K562 (cell line): ENCODE results near the gene SNX25. TPM values are rescaled to one million over a fixed set of nuclear protein-coding genes. Genes with fewer than 3 reads are reported as not detected.

Source experiments
- ATAC-seq: fragments of 200-7000 bp; cut with Tn5 transposase; 3 replicates; pipeline ENCODE4 v1.9.1; 2020; ENCODE audit warnings: moderate library complexity
- BruUV-seq: library from RNA; stranded (reverse); fragments of 400-500 nt; replicated peaks from 2 replicates; lab custom pipeline; 2021; lab: Mats Ljungman, UMichigan
- CTCF ChIA-PET: fragments of 300-600 bp; formaldehyde crosslinking; extraction: SDS; loops from one replicate; lab custom pipeline; 2021; ENCODE audit warnings: low intra/inter-chr PET ratio; lab: Yijun Ruan, JAX
- POLR2A ChIA-PET: fragments of 300-600, 350-650 bp; sonication (Branson Sonifier 250); formaldehyde crosslinking; extraction: SDS; loops from one replicate; lab custom pipeline; 2021; ENCODE audit warnings: antibody characterized with exemption, inconsistent platforms; lab: Yijun Ruan, JAX
- DNase-seq, 4 experiments: peaks; one replicate each; pipeline versions ENCODE4 v3.0.0 to v3.0.0-alpha.2; 2011 to 2018; ENCODE audit warnings: low spot score in 3 of 4, mixed read lengths in 3 of 4; ENCODE audit errors: extremely low read depth in 1 of 4
- FAIRE-seq: peaks from 2 replicates; lab custom pipeline; 2011; peaks lifted over from hg19 to GRCh38; lab: Jason Lieb, UNC
- H2AFZ ChIP-seq: 2 replicates; pipeline ENCODE4 v1.6.0; 2011; ENCODE audit warnings: low read depth, low read length, control low read depth, inconsistent platforms
- H3K27ac ChIP-seq: fragments of 200-600 bp; 3 replicates; pipeline ENCODE4 v1.8.0; 2011; ENCODE audit warnings: low read depth, mild to moderate bottlenecking, control low read depth, inconsistent platforms, low read length, moderate library complexity, mixed read lengths; ENCODE audit errors: extremely low read depth
- H3K27me3 ChIP-seq, 2 experiments: fragments of 300-600 bp in 1 of 2; 2 replicates in 1 of 2; 3 replicates in 1 of 2; pipeline versions ENCODE4 v1.6.0 to v1.8.0; 2011; ENCODE audit warnings: inconsistent platforms in 2 of 2, low read length in 2 of 2, mild to moderate bottlenecking in 1 of 2, mixed read lengths in 1 of 2, moderate library complexity in 1 of 2; ENCODE audit not compliant: control insufficient read depth in 2 of 2, insufficient read depth in 2 of 2
- H3K36me3 ChIP-seq: fragments of 300-600 bp; 3 replicates; pipeline ENCODE4 v1.8.0; 2011; ENCODE audit warnings: mild to moderate bottlenecking, low read length, inconsistent platforms; ENCODE audit not compliant: control insufficient read depth, insufficient read depth
- H3K4me1 ChIP-seq, 2 experiments: fragments of 200-600 bp in 1 of 2; replicated peaks in 1 of 2; 2 replicates in 1 of 2; 3 replicates in 1 of 2; pipeline versions ENCODE4 v1.5.1 to v1.8.0; 2011; ENCODE audit warnings: inconsistent platforms in 2 of 2, low read length in 2 of 2, mild to moderate bottlenecking in 1 of 2, mixed read lengths in 1 of 2, moderate library complexity in 1 of 2; ENCODE audit not compliant: control insufficient read depth in 2 of 2, insufficient read depth in 2 of 2
- H3K4me2 ChIP-seq: 2 replicates; pipeline ENCODE4 v1.6.1; 2011; ENCODE audit warnings: low read length, control low read depth, inconsistent platforms, mixed read lengths; ENCODE audit not compliant: insufficient read depth
- H3K4me3 ChIP-seq: fragments of 200-600 bp; sonication (generic), shearing (Covaris generic); 2 replicates; pipeline ENCODE4 v1.5.1; 2016; ENCODE audit warnings: control low read depth, inconsistent platforms
- H3K79me2 ChIP-seq: fragments of 200-600 bp; 3 replicates; pipeline ENCODE4 v1.8.0; 2011; ENCODE audit warnings: low read length, inconsistent platforms; ENCODE audit not compliant: control insufficient read depth, insufficient read depth
- H3K9ac ChIP-seq, 2 experiments: 2 replicates each; pipeline versions ENCODE4 v1.6.0 to v1.6.1; 2011; ENCODE audit warnings: low read depth in 2 of 2, low read length in 2 of 2, control low read depth in 1 of 2, inconsistent platforms in 1 of 2, mild to moderate bottlenecking in 1 of 2, mixed read lengths in 1 of 2; ENCODE audit not compliant: insufficient read depth in 1 of 2
- H3K9me1 ChIP-seq: one replicate; pipeline ENCODE4 v1.6.0; 2011; ENCODE audit warnings: inconsistent platforms, mild to moderate bottlenecking, low read length, moderate library complexity; ENCODE audit not compliant: control insufficient read depth, insufficient read depth
- H3K9me3 ChIP-seq: replicated peaks from 2 replicates; pipeline ENCODE4 v1.5.1; 2011; ENCODE audit warnings: low read depth, low read length, inconsistent platforms; ENCODE audit not compliant: control insufficient read depth, insufficient read depth
- H4K20me1 ChIP-seq: replicated peaks from 2 replicates; pipeline ENCODE4 v1.6.1; 2011; ENCODE audit warnings: low read length, inconsistent platforms, mixed read lengths; ENCODE audit not compliant: control insufficient read depth, insufficient read depth
- ELF2 ChIP-seq: fragments of 250-450 bp; sonication (Bioruptor Pico); IDR thresholded peaks from 2 replicates; pipeline ENCODE4 v1.5.0; 2021; ENCODE audit warnings: mild to moderate bottlenecking
- HMGN3 ChIP-seq: IDR thresholded peaks from 2 replicates; pipeline ENCODE4 v1.6.1; 2011; ENCODE audit warnings: borderline replicate concordance, low read depth, mild to moderate bottlenecking, mixed read lengths, low read length; ENCODE audit not compliant: insufficient read length; ENCODE audit errors: extremely low read depth
- MEF2A ChIP-seq: IDR thresholded peaks from 2 replicates; pipeline ENCODE4 v1.6.1; 2011; ENCODE audit warnings: low read depth, mild to moderate bottlenecking, low read length, moderate library complexity; ENCODE audit not compliant: control insufficient read depth
- RAD21 ChIP-seq, 2 experiments: fragments of 250-450 bp in 1 of 2; fragments of 450-650 bp in 1 of 2; sonication (Bioruptor Pico) in 1 of 2; formaldehyde crosslinking in 1 of 2; IDR thresholded peaks in 1 of 2; conservative IDR thresholded peaks in 1 of 2; 2 replicates each; pipeline versions ENCODE4 v1.4.0 to v1.8.0; 2020 to 2022; ENCODE audit warnings: mild to moderate bottlenecking in 2 of 2, moderate library complexity in 1 of 2
- SUPT5H ChIP-seq: fragments of 450-650 bp; IDR thresholded peaks from 2 replicates; pipeline ENCODE4 v1.6.1; 2016
- WGBS: fragments of 100-300 bp; shearing (Covaris generic); methylation state at CpG from one replicate; pipeline ENCODE4 v1.1.6; 2016; ENCODE audit warnings: low coverage, mixed read lengths; ENCODE audit not compliant: insufficient coverage; ENCODE audit errors: missing lambda C conversion rate; 5-methylcytosine and 5-hydroxymethylcytosine counted together
- in situ Hi-C: fragments of 300-500 bp; cut with MboI; formaldehyde crosslinking; loops from 4 replicates; pipeline ENCODE4 v1.15.0; 2018; ENCODE audit warnings: inconsistent platforms, mixed read lengths
- intact Hi-C: fragments of 100-400 bp; cut with micrococcal nuclease; formaldehyde crosslinking; loops from 2 replicates; pipeline ENCODE4 v1.14.2; 2022
- polyA plus RNA-seq, 8 experiments: library from polyadenylated mRNA; depleted of rRNA in 4 of 8; stranded (reverse) in 5 of 8; unstranded in 3 of 8; fragments of >200 nt; fragmentation: Nextera tagmentation in 2 of 8; fragmentation: Illumina TruSeq in 1 of 8; extraction: Ambion mirVana in 2 of 8; extraction: Trizol in 1 of 8; gene quantifications; 2 replicates each; pipeline versions ENCODE4 v1.2.1 to v1.2.3, GENCODE V29; 2011 to 2014; ENCODE audit warnings: inconsistent platforms in 1 of 8, missing spikeins in 1 of 8
- total RNA-seq, 7 experiments: library from RNA; depleted of rRNA in 6 of 7; stranded (reverse); fragments of >200 nt in 6 of 7; fragmentation: Illumina TruSeq in 2 of 7; extraction: Trizol in 2 of 7; gene quantifications; 2 replicates each; pipeline versions ENCODE4 v1.2.1 to v1.2.3, GENCODE V29; 2011 to 2021; ENCODE audit warnings: low replicate concordance in 1 of 7
- TF ChIP-seq, protein P1 (sequence below), 2 experiments: fragments of 450-650 bp; formaldehyde crosslinking in 1 of 2; IDR thresholded peaks; 2 replicates each; pipeline versions ENCODE4 v1.4.0 to v1.6.1; 2014 to 2020; ENCODE audit warnings: mild to moderate bottlenecking in 2 of 2, borderline replicate concordance in 1 of 2, low read depth in 1 of 2
- TF ChIP-seq, protein P2 (sequence below), 3 experiments: IDR thresholded peaks in 2 of 3; conservative IDR thresholded peaks in 1 of 3; 2 replicates each; pipeline ENCODE4 v1.5.1; 2011 to 2012; ENCODE audit warnings: low read length in 3 of 3, mild to moderate bottlenecking in 3 of 3, control low read depth in 2 of 3, improper control_type of control experiment in 1 of 3, inconsistent platforms in 1 of 3, low read depth in 1 of 3, mixed read lengths in 1 of 3, moderate library complexity in 1 of 3; ENCODE audit not compliant: insufficient read depth in 2 of 3

The SNX25 gene
- total and polyA plus RNA-seq, 9 of the 15 experiments (the other 6 are each of a cell fraction or from before 2014, with no cell fraction given) = 2.5 to 23.4 (median 13.3) TPM

DNA sequence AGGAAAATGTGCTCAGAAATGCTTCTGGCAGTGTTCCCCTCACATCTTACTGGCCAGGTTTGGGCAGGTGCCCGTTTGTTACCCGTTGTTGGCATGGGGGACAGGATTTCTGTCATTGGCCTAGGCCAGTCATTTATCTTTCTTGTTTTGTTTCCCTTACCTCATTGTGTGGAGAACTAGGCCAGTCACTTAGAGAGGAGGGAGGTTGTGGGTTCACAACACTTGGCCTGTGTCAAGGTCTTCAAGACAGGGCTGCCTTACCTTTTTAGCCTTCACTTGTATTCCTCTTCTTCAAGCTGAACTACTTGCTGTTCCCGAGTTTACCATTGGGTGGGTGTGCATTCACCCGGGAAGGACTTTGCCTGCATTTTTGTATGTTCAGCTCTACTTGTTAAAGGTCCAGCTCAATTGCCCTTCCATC is 17.7 kb downstream of the SNX25 start:
- no peaks in the 10 kb centered on the region for H3K27me3 ChIP-seq
- no peaks in the 10 kb centered on the region for H3K36me3 ChIP-seq
- ChIA-PET CTCF (no interaction called here), POLR2A (interaction anchor here (0.6 to 1.1 kb wide), 5 partner anchors 14 to 777 kb away, joined by 3 to 5 read pairs (median 3); no protein-coding TSS in a partner anchor)
- no peak overlapping the region for H3K27ac ChIP-seq
- H3K9me1 ChIP-seq = no peaks in the 10 kb centered on the region
- FAIRE-seq (peak; percentile 70), ATAC-seq (peak; percentile 68), DNase-seq (no peak)
- intact Hi-C loops (no loop called here), in situ Hi-C loops (no loop called here)
- H2AFZ ChIP-seq = no peak overlapping the region
- H3K4me1 ChIP-seq = peaks cover 0 to 4% of the 10 kb centered on the region in 2 experiments; a peak in 2 of 5 replicates
- TF ChIP-seq SUPT5H (no peak), ELF2 (CRISPR knock-in tag) (no peak), MEF2A (no peak), RAD21 (CRISPR knock-in tag; conservative IDR thresholded peaks at IDR 0.05 in 1 of 2, IDR thresholded peaks at IDR 0.05 in 1 of 2) (peak; percentile 7 to 37; a peak in 2 of 4 replicates), HMGN3 (no peak)
- TF ChIP-seq, protein P1, sequence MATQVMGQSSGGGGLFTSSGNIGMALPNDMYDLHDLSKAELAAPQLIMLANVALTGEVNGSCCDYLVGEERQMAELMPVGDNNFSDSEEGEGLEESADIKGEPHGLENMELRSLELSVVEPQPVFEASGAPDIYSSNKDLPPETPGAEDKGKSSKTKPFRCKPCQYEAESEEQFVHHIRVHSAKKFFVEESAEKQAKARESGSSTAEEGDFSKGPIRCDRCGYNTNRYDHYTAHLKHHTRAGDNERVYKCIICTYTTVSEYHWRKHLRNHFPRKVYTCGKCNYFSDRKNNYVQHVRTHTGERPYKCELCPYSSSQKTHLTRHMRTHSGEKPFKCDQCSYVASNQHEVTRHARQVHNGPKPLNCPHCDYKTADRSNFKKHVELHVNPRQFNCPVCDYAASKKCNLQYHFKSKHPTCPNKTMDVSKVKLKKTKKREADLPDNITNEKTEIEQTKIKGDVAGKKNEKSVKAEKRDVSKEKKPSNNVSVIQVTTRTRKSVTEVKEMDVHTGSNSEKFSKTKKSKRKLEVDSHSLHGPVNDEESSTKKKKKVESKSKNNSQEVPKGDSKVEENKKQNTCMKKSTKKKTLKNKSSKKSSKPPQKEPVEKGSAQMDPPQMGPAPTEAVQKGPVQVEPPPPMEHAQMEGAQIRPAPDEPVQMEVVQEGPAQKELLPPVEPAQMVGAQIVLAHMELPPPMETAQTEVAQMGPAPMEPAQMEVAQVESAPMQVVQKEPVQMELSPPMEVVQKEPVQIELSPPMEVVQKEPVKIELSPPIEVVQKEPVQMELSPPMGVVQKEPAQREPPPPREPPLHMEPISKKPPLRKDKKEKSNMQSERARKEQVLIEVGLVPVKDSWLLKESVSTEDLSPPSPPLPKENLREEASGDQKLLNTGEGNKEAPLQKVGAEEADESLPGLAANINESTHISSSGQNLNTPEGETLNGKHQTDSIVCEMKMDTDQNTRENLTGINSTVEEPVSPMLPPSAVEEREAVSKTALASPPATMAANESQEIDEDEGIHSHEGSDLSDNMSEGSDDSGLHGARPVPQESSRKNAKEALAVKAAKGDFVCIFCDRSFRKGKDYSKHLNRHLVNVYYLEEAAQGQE (IDR thresholded peaks at IDR 0.05; ENCODE audit: borderline replicate concordance) = peak; percentile 4; the same call in 1 of the 2 replicates
- TF ChIP-seq, protein P1 (CRISPR knock-in tag; IDR thresholded peaks at IDR 0.05; ENCODE audit: low read depth) = no peak
- TF ChIP-seq, protein P2, sequence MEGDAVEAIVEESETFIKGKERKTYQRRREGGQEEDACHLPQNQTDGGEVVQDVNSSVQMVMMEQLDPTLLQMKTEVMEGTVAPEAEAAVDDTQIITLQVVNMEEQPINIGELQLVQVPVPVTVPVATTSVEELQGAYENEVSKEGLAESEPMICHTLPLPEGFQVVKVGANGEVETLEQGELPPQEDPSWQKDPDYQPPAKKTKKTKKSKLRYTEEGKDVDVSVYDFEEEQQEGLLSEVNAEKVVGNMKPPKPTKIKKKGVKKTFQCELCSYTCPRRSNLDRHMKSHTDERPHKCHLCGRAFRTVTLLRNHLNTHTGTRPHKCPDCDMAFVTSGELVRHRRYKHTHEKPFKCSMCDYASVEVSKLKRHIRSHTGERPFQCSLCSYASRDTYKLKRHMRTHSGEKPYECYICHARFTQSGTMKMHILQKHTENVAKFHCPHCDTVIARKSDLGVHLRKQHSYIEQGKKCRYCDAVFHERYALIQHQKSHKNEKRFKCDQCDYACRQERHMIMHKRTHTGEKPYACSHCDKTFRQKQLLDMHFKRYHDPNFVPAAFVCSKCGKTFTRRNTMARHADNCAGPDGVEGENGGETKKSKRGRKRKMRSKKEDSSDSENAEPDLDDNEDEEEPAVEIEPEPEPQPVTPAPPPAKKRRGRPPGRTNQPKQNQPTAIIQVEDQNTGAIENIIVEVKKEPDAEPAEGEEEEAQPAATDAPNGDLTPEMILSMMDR (IDR thresholded peaks at IDR 0.05 in 2 of 3, conservative IDR thresholded peaks at IDR 0.05 in 1 of 3; ENCODE audit: insufficient read depth in 2 of 3, low read depth in 1 of 3, low read length in 3 of 3) = peak; percentile 8 to 44 (median 21); a peak in 2 of 6 replicates
- BruUV-seq = no TSS peak
- H3K4me2 ChIP-seq = no peak overlapping the region
- H3K9ac ChIP-seq = no peak overlapping the region; a peak in 1 of 4 replicates
- WGBS = 38% methylated on average over 4 of the region's 4 CpGs
- peaks cover 3% of the 10 kb centered on the region; the same call in 2 of the 3 replicates for H3K79me2 ChIP-seq
- H3K4me3 ChIP-seq = no peak overlapping the region
- H4K20me1 ChIP-seq = 0 out of 2 replicates have a peak, but pooled peaks cover 3% of the 10 kb centered on the region
- H3K9me3 ChIP-seq = no peaks in the 10 kb centered on the region
